Neural cell (in vitro differentiated cells): ENCODE results near the gene PRDM8.
"Not testable (repeated sequence)": the region's sequence is repeated elsewhere in the genome, so short reads cannot be mapped to it uniquely, and the experiment has no call there.

Experiments used
- EP300 ChIP-seq: fragments of 450-650 bp; conservative IDR thresholded peaks from 2 replicates; pipeline ENCODE4 v1.6.1; 2014; ENCODE audit warnings: antibody characterized with exemption, mild to moderate bottlenecking, moderate library complexity; ENCODE audit not compliant: poor library complexity, severe bottlenecking
- EZH2 ChIP-seq: fragments of 200-600, 300-800 bp; shearing (Covaris generic), sonication (generic); IDR thresholded peaks from 2 replicates; pipeline ENCODE4 v1.6.1; 2014; ENCODE audit warnings: antibody characterized with exemption, low read length, borderline replicate concordance, mild to moderate bottlenecking; ENCODE audit not compliant: insufficient read depth, poor library complexity, severe bottlenecking
- MXI1 ChIP-seq: fragments of 450-650 bp; conservative IDR thresholded peaks from 2 replicates; pipeline ENCODE4 v1.6.1; 2014; ENCODE audit warnings: antibody characterized with exemption, mild to moderate bottlenecking; ENCODE audit not compliant: poor library complexity, severe bottlenecking
- POLR2AphosphoS5 ChIP-seq: IDR thresholded peaks from 2 replicates; pipeline ENCODE4 v1.6.1; 2012
- RAD21 ChIP-seq: fragments of 450-650 bp; conservative IDR thresholded peaks from 2 replicates; pipeline ENCODE4 v1.6.1; 2014; ENCODE audit warnings: antibody characterized with exemption, mild to moderate bottlenecking, moderate library complexity
- REST ChIP-seq: IDR thresholded peaks from 2 replicates; pipeline ENCODE4 v1.6.1; 2012; ENCODE audit warnings: borderline replicate concordance
- SMC3 ChIP-seq: fragments of 450-650 bp; conservative IDR thresholded peaks from 2 replicates; pipeline ENCODE4 v1.6.1; 2014; ENCODE audit warnings: antibody characterized with exemption, mild to moderate bottlenecking, moderate library complexity; ENCODE audit not compliant: poor library complexity
- TF ChIP-seq, protein P1 (sequence below): fragments of 450-650 bp; IDR thresholded peaks from 2 replicates; pipeline ENCODE4 v1.5.1; 2014; ENCODE audit warnings: antibody characterized with exemption, mild to moderate bottlenecking, moderate library complexity; ENCODE audit not compliant: poor library complexity, severe bottlenecking

DNA sequence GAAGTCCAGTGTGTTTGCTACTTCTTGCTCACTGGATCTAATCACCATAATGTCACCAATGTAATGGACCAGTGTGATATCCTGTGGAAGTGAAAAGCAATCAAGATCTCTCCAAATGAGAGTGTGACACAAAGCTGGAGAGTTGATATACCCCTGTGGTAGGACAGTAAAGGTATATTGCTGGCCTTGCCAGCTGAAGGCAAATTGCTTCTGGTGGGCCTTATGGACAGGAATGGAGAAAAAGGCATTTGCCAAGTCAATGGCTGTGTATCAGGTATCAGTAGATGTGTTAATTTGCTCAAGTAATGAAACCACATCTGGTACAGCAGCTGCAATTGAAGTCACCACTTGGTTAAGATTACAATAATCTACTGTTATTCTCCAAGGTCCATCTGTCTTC is 19.5 kb upstream of the PRDM8 start:
- TF ChIP-seq REST, RAD21, EZH2, POLR2AphosphoS5, EP300, SMC3, MXI1: not testable (repeated sequence)
- TF ChIP-seq, protein P1, sequence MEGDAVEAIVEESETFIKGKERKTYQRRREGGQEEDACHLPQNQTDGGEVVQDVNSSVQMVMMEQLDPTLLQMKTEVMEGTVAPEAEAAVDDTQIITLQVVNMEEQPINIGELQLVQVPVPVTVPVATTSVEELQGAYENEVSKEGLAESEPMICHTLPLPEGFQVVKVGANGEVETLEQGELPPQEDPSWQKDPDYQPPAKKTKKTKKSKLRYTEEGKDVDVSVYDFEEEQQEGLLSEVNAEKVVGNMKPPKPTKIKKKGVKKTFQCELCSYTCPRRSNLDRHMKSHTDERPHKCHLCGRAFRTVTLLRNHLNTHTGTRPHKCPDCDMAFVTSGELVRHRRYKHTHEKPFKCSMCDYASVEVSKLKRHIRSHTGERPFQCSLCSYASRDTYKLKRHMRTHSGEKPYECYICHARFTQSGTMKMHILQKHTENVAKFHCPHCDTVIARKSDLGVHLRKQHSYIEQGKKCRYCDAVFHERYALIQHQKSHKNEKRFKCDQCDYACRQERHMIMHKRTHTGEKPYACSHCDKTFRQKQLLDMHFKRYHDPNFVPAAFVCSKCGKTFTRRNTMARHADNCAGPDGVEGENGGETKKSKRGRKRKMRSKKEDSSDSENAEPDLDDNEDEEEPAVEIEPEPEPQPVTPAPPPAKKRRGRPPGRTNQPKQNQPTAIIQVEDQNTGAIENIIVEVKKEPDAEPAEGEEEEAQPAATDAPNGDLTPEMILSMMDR, result not testable (repeated sequence)
